GM12878 (cell line): ENCODE measurements around the gene NDST4. TPM values are rescaled to one million over a fixed set of nuclear protein-coding genes. Genes with fewer than 3 reads are reported as not detected.

ENCODE experiments used
- ATAC-seq: fragments of 200-7000 bp; cut with Tn5 transposase; 3 replicates; pipeline ENCODE4 v1.9.1; 2020; ENCODE audit warnings: mild to moderate bottlenecking, moderate library complexity
- BruUV-seq: library from RNA; stranded (reverse); fragments of 400-500 nt; replicated peaks from 2 replicates; lab custom pipeline; 2021; lab: Mats Ljungman, UMichigan
- CTCF ChIA-PET: fragments of 300-600 bp; sonication (Branson Sonifier 250); formaldehyde crosslinking; extraction: SDS; loops from one replicate; lab custom pipeline; 2021; ENCODE audit warnings: inconsistent platforms; lab: Yijun Ruan, JAX
- POLR2A ChIA-PET: fragments of 350-600 bp; formaldehyde crosslinking; extraction: SDS; loops from one replicate; lab custom pipeline; 2021; ENCODE audit warnings: inconsistent platforms; lab: Charles Lee
- RAD21 ChIA-PET: fragments of 300-600 bp; sonication (Branson Sonifier 250); formaldehyde crosslinking; loops from one replicate; lab custom pipeline; 2023; ENCODE audit warnings: antibody characterized with exemption; ENCODE audit not compliant: unreplicated experiment; lab: Charles Lee
- SMC1A ChIA-PET: fragments of 300-600 bp; sonication (Branson Sonifier 250); formaldehyde crosslinking; loops from one replicate; lab custom pipeline; 2023; ENCODE audit not compliant: unreplicated experiment, uncharacterized antibody; lab: Charles Lee
- DNase-seq: peaks from one replicate; pipeline ENCODE4 v3.0.0-alpha.2; 2011; ENCODE audit warnings: low read depth, low spot score
- FAIRE-seq: peaks from 3 replicates; lab custom pipeline; 2011; peaks lifted over from hg19 to GRCh38; lab: Jason Lieb, UNC
- H2AFZ ChIP-seq: 2 replicates; pipeline ENCODE4 v1.6.0; 2011; ENCODE audit warnings: low read depth, low read length, control low read depth; ENCODE audit not compliant: control insufficient read depth
- H3K27ac ChIP-seq: 2 replicates; pipeline ENCODE4 v1.5.1; 2011; ENCODE audit warnings: control low read depth; ENCODE audit not compliant: control insufficient read depth, insufficient read depth
- H3K27me3 ChIP-seq, 2 experiments: replicated peaks in 1 of 2; 2 replicates each; pipeline versions ENCODE4 v1.6.0 to v1.6.1; 2011; ENCODE audit warnings: low read length in 1 of 2; ENCODE audit not compliant: control insufficient read depth in 2 of 2, insufficient read depth in 2 of 2
- H3K36me3 ChIP-seq, 2 experiments: 2 replicates each; pipeline ENCODE4 v1.5.1; 2011; ENCODE audit warnings: low read length in 1 of 2; ENCODE audit not compliant: control insufficient read depth in 2 of 2, insufficient read depth in 2 of 2
- H3K4me1 ChIP-seq: 2 replicates; pipeline ENCODE4 v1.6.1; 2011; ENCODE audit warnings: mild to moderate bottlenecking, low read length, moderate library complexity, mixed read lengths; ENCODE audit not compliant: control insufficient read depth, insufficient read depth
- H3K4me2 ChIP-seq: 2 replicates; pipeline ENCODE4 v1.6.0; 2011; ENCODE audit warnings: control low read depth; ENCODE audit not compliant: control insufficient read depth, insufficient read depth
- H3K4me3 ChIP-seq: fragments of 200-600 bp; sonication (generic); 2 replicates; pipeline ENCODE4 v1.5.1; 2016
- H3K79me2 ChIP-seq: 2 replicates; pipeline ENCODE4 v1.6.0; 2011; ENCODE audit warnings: low read length; ENCODE audit not compliant: control insufficient read depth, insufficient read depth
- H3K9ac ChIP-seq: 2 replicates; pipeline ENCODE4 v1.8.0; 2011; ENCODE audit warnings: low read length, control low read depth, mixed read lengths; ENCODE audit not compliant: control insufficient read depth, insufficient read depth
- H3K9me3 ChIP-seq: replicated peaks from 3 replicates; pipeline ENCODE4 v1.5.1; 2011; ENCODE audit warnings: mild to moderate bottlenecking, low read length; ENCODE audit not compliant: control insufficient read depth, insufficient read depth
- H4K20me1 ChIP-seq: 2 replicates; pipeline ENCODE4 v1.6.0; 2011; ENCODE audit not compliant: control insufficient read depth, insufficient read depth
- ATF7 ChIP-seq: fragments of 450-650 bp; IDR thresholded peaks from 2 replicates; pipeline ENCODE4 v1.6.1; 2016; ENCODE audit warnings: low read depth, mild to moderate bottlenecking
- EZH2 ChIP-seq: IDR thresholded peaks from 2 replicates; pipeline ENCODE4 v1.6.1; 2012; ENCODE audit warnings: low read depth, mild to moderate bottlenecking, control low read depth, inconsistent platforms, low read length, borderline replicate concordance; ENCODE audit not compliant: control insufficient read depth
- IRF4 ChIP-seq: IDR thresholded peaks from 2 replicates; pipeline ENCODE4 v1.6.1; 2011; ENCODE audit warnings: low read depth, low read length
- MEF2A ChIP-seq: IDR thresholded peaks from 2 replicates; pipeline ENCODE4 v1.6.1; 2011; ENCODE audit warnings: low read depth, mild to moderate bottlenecking, low read length, moderate library complexity; ENCODE audit not compliant: insufficient read depth
- MLLT1 ChIP-seq: fragments of 450-650 bp; IDR thresholded peaks from 2 replicates; pipeline ENCODE4 v1.6.1; 2016; ENCODE audit warnings: mild to moderate bottlenecking
- MYC ChIP-seq: IDR thresholded peaks from 2 replicates; pipeline ENCODE4 v1.6.1; 2011; ENCODE audit warnings: mild to moderate bottlenecking, low read length, moderate library complexity, inconsistent platforms; ENCODE audit not compliant: insufficient read depth, insufficient replicate concordance, insufficient read length, severe bottlenecking
- RAD21 ChIP-seq: IDR thresholded peaks from 2 replicates; pipeline ENCODE4 v1.6.1; 2011; ENCODE audit warnings: mild to moderate bottlenecking, low read depth, low read length, moderate library complexity; ENCODE audit not compliant: insufficient read depth
- RELA ChIP-seq: fragments of 450-650 bp; IDR thresholded peaks from 2 replicates; pipeline ENCODE4 v1.8.0; 2014; ENCODE audit warnings: borderline replicate concordance; ENCODE audit not compliant: partially characterized antibody
- REST ChIP-seq: IDR thresholded peaks from 2 replicates; pipeline ENCODE4 v1.6.1; 2012; ENCODE audit warnings: mild to moderate bottlenecking, low read depth, low read length
- SREBF2 ChIP-seq: IDR thresholded peaks from 2 replicates; pipeline ENCODE4 v1.6.1; 2012; ENCODE audit warnings: mild to moderate bottlenecking, low read length
- WRNIP1 ChIP-seq: IDR thresholded peaks from 2 replicates; pipeline ENCODE4 v1.6.1; 2011; ENCODE audit warnings: low read depth, low read length, improper control_type of control experiment, borderline replicate concordance
- WGBS: methylation state at CpG from one replicate; pipeline ENCODE4 v1.1.6; 2016; ENCODE audit warnings: low lambda C conversion rate; ENCODE audit not compliant: insufficient replicate concordance, insufficient coverage; ENCODE audit errors: missing lambda C conversion rate; 5-methylcytosine and 5-hydroxymethylcytosine counted together
- in situ Hi-C: fragments of 300-500 bp; cut with MboI; formaldehyde crosslinking; loops from 9 replicates; pipeline ENCODE4 v1.14.3; 2018; ENCODE audit warnings: mixed read lengths
- intact Hi-C: fragments of 100-400 bp; cut with micrococcal nuclease; formaldehyde crosslinking; loops from one replicate; pipeline ENCODE4 v1.14.2; 2022; ENCODE audit not compliant: unreplicated experiment
- polyA plus RNA-seq, 11 experiments: library from polyadenylated mRNA; depleted of rRNA in 4 of 11; unstranded in 6 of 11; stranded (reverse) in 5 of 11; fragments of >200 nt; fragmentation: Nextera tagmentation in 4 of 11; fragmentation: Illumina TruSeq in 1 of 11; extraction: Ambion mirVana in 4 of 11; extraction: Trizol in 1 of 11; gene quantifications; 1 replicate in 1 of 11; 2 replicates in 10 of 11; pipeline versions ENCODE4 v1.2.1 to v1.2.3, GENCODE V29; 2011 to 2016; ENCODE audit warnings: inconsistent platforms in 2 of 11, missing spikeins in 2 of 11, low read depth in 1 of 11
- total RNA-seq, 4 experiments: library from RNA; depleted of rRNA in 3 of 4; stranded (reverse); fragments of >200 nt in 3 of 4; fragmentation: Illumina TruSeq in 1 of 4; extraction: Trizol in 1 of 4; gene quantifications; 2 replicates each; pipeline versions ENCODE4 v1.2.1 to v1.2.3, GENCODE V29; 2013 to 2021

Gene NDST4
- total and polyA plus RNA-seq, 10 of the 15 experiments (the other 5 are each of a cell fraction or from before 2014, with no cell fraction given), result 0.04 to 0.11 (median 0.07) TPM; not detected in 6

GRCh38 chr4:114941503-114941902 lies 171.9 kb downstream of the NDST4 start (continued):
- no peak for TF ChIP-seq ATF7

- TF ChIP-seq REST, result no peak
- H4K20me1 ChIP-seq, result no peaks in the 10 kb centered on the region
- no peak overlapping the region for H3K9ac ChIP-seq
- ChIA-PET POLR2A (no interaction called here), RAD21 (no interaction called here), SMC1A (no interaction called here), CTCF (no interaction called here)
- no peaks in the 10 kb centered on the region for H3K9me3 ChIP-seq
- no peak for DNase-seq
- no peak for ATAC-seq
- H3K4me2 ChIP-seq, result no peak overlapping the region
- in situ Hi-C loops, result no loop called here
- BruUV-seq, result no TSS peak
- 21% methylated on average over 2 of the region's 2 CpGs for WGBS
- no peaks in the 10 kb centered on the region for H3K4me1 ChIP-seq
- H3K27ac ChIP-seq, result no peak overlapping the region
- no peaks in the 10 kb centered on the region for H3K27me3 ChIP-seq
- H3K4me3 ChIP-seq, result no peak overlapping the region
- no peaks in the 10 kb centered on the region for H3K36me3 ChIP-seq
- no peaks in the 10 kb centered on the region for H3K79me2 ChIP-seq
- intact Hi-C loops, result no loop called here
- H2AFZ ChIP-seq, result no peak overlapping the region
- FAIRE-seq, result no peak
These were observed 185.5 kb downstream of the NDST4 start for GRCh38 chr4:114927881-114928280.

GRCh38 chr4:114926583-114926982 lies 186.8 kb downstream of the NDST4 start:
- POLR2A ChIA-PET, result no interaction called here
- CTCF ChIA-PET, result no interaction called here
- Histone ChIP-seq H2AFZ (no peak overlapping the region), H3K9ac (no peak overlapping the region), H3K9me3 (no peaks in the 10 kb centered on the region), H3K36me3 (no peaks in the 10 kb centered on the region), H3K27me3 (no peaks in the 10 kb centered on the region), H4K20me1 (no peaks in the 10 kb centered on the region), H3K4me2 (no peak overlapping the region), H3K27ac (no peak overlapping the region), H3K4me3 (no peak overlapping the region), H3K4me1 (no peaks in the 10 kb centered on the region), H3K79me2 (no peaks in the 10 kb centered on the region)
- no peak for ATAC-seq
- in situ Hi-C loops (no loop called here), intact Hi-C loops (no loop called here)
- no TSS peak for BruUV-seq
- SMC1A ChIA-PET, result no interaction called here
- no peak for FAIRE-seq
- RAD21 ChIA-PET, result no interaction called here
- no peak for DNase-seq
- no peak for TF ChIP-seq RAD21
- no peak for TF ChIP-seq WRNIP1
- no peak for TF ChIP-seq MYC
- no peak for TF ChIP-seq SREBF2
- no peak for TF ChIP-seq EZH2
- TF ChIP-seq RELA, result no peak
- no peak for TF ChIP-seq MEF2A
- no peak for TF ChIP-seq MLLT1
- no peak for TF ChIP-seq IRF4
